Mesothelial cell of epicardium (in vitro differentiated cells): ENCODE results near the gene H1-8. TPM values are rescaled to one million over a fixed set of nuclear protein-coding genes. Genes with fewer than 3 reads are reported as not detected.

Experiments used
- DNase-seq, 2 experiments: peaks; one replicate each; pipeline ENCODE4 v3.0.0; 2021; ENCODE audit warnings: low spot score in 2 of 2; ENCODE audit not compliant: unreplicated experiment in 2 of 2
- H3K27ac Mint-ChIP-seq: 2 replicates; pipeline ENCODE4 v1.8.0; 2021; ENCODE audit warnings: mixed read lengths
- H3K27me3 Mint-ChIP-seq: 2 replicates; pipeline ENCODE4 v1.8.0; 2021; ENCODE audit warnings: low read depth, mixed read lengths
- H3K36me3 Mint-ChIP-seq: 2 replicates; pipeline ENCODE4 v1.8.0; 2021; ENCODE audit warnings: mixed read lengths
- H3K4me1 Mint-ChIP-seq: 2 replicates; pipeline ENCODE4 v1.8.0; 2021; ENCODE audit warnings: mixed read lengths
- H3K4me3 Mint-ChIP-seq: 2 replicates; pipeline ENCODE4 v1.8.0; 2021; ENCODE audit warnings: mild to moderate bottlenecking, moderate library complexity, mixed read lengths
- H3K9me3 Mint-ChIP-seq: 2 replicates; pipeline ENCODE4 v1.8.0; 2021; ENCODE audit warnings: mixed read lengths
- CTCF ChIP-seq: fragments of 200-600 bp; sonication (generic); IDR thresholded peaks from one replicate; pipeline ENCODE4 v1.5.0; 2021; ENCODE audit warnings: antibody characterized with exemption; ENCODE audit not compliant: unreplicated experiment
- total RNA-seq: library from RNA; stranded (reverse); gene quantifications from 3 replicates; pipeline ENCODE4 v1.2.1, GENCODE V29; 2021

H1-8 gene
- total RNA-seq, 1 donor from 2014 or later, result not detected

GRCh38 chr3:129556890-129557547 is 14.0 kb downstream of the H1-8 start:
- DNase-seq, result no peak
- Mint-ChIP-seq H3K4me1 (peaks cover 9% of the 10 kb centered on the region), H3K27ac (no peak overlapping the region), H3K27me3 (no peaks in the 10 kb centered on the region), H3K4me3 (no peak overlapping the region), H3K36me3 (no peaks in the 10 kb centered on the region), H3K9me3 (no peaks in the 10 kb centered on the region)
- no peak for TF ChIP-seq CTCF

GRCh38 chr3:129557548-129557894 is 14.5 kb downstream of the H1-8 start:
- no peak for TF ChIP-seq CTCF
- no peaks in the 10 kb centered on the region for H3K36me3 Mint-ChIP-seq
- no peaks in the 10 kb centered on the region for H3K27me3 Mint-ChIP-seq
- H3K27ac Mint-ChIP-seq, result no peak overlapping the region
- no peak for DNase-seq
- no peaks in the 10 kb centered on the region for H3K9me3 Mint-ChIP-seq
- H3K4me1 Mint-ChIP-seq, result peaks cover 9% of the 10 kb centered on the region
- H3K4me3 Mint-ChIP-seq, result no peak overlapping the region

GRCh38 chr3:129558081-129558771 is 15.3 kb downstream of the H1-8 start:
- no peak for TF ChIP-seq CTCF
- DNase-seq, result no peak
- Mint-ChIP-seq H3K4me1 (peaks cover 9% of the 10 kb centered on the region), H3K36me3 (no peaks in the 10 kb centered on the region), H3K4me3 (no peak overlapping the region), H3K27me3 (no peaks in the 10 kb centered on the region), H3K27ac (peak overlapping the region; percentile 9), H3K9me3 (no peaks in the 10 kb centered on the region)

GRCh38 chr3:129558772-129559564 is 16.0 kb downstream of the H1-8 start:
- no peak for DNase-seq
- H3K27ac Mint-ChIP-seq, result no peak overlapping the region
- no peak overlapping the region for H3K4me3 Mint-ChIP-seq
- H3K27me3 Mint-ChIP-seq, result no peaks in the 10 kb centered on the region
- H3K9me3 Mint-ChIP-seq, result no peaks in the 10 kb centered on the region
- no peak for TF ChIP-seq CTCF
- peaks cover 9% of the 10 kb centered on the region for H3K4me1 Mint-ChIP-seq
- H3K36me3 Mint-ChIP-seq, result no peaks in the 10 kb centered on the region

GRCh38 chr3:129559565-129560079 is 16.6 kb downstream of the H1-8 start:
- Mint-ChIP-seq H3K4me1 (peaks cover 9% of the 10 kb centered on the region), H3K27me3 (no peaks in the 10 kb centered on the region)
- no peak for DNase-seq

More at GRCh38 chr3:129559565-129560079, 16.6 kb downstream of the H1-8 start:
- Mint-ChIP-seq H3K27ac (no peak overlapping the region), H3K9me3 (no peaks in the 10 kb centered on the region), H3K4me3 (no peak overlapping the region), H3K36me3 (no peaks in the 10 kb centered on the region)
- TF ChIP-seq CTCF, result no peak
